Testis (tissue), 2 donors: Measurements from ENCODE around the gene PFKFB3.

Experiments used
- POLR2A ChIP-seq: fragments of 450-650 bp; IDR thresholded peaks from one replicate; pipeline ENCODE4 v1.6.1; 2017; ENCODE audit warnings: antibody characterized with exemption, mild to moderate bottlenecking, moderate library complexity
- TF ChIP-seq, protein P1 (sequence below), 3 experiments: fragments of 450-650 bp in 2 of 3; fragments of 200-600 bp in 1 of 3; sonication (generic) in 1 of 3; IDR thresholded peaks; one replicate each; pipeline ENCODE4 v1.5.1; 2016 to 2019; ENCODE audit warnings: antibody characterized with exemption in 3 of 3, mild to moderate bottlenecking in 2 of 3, moderate library complexity in 1 of 3

DNA sequence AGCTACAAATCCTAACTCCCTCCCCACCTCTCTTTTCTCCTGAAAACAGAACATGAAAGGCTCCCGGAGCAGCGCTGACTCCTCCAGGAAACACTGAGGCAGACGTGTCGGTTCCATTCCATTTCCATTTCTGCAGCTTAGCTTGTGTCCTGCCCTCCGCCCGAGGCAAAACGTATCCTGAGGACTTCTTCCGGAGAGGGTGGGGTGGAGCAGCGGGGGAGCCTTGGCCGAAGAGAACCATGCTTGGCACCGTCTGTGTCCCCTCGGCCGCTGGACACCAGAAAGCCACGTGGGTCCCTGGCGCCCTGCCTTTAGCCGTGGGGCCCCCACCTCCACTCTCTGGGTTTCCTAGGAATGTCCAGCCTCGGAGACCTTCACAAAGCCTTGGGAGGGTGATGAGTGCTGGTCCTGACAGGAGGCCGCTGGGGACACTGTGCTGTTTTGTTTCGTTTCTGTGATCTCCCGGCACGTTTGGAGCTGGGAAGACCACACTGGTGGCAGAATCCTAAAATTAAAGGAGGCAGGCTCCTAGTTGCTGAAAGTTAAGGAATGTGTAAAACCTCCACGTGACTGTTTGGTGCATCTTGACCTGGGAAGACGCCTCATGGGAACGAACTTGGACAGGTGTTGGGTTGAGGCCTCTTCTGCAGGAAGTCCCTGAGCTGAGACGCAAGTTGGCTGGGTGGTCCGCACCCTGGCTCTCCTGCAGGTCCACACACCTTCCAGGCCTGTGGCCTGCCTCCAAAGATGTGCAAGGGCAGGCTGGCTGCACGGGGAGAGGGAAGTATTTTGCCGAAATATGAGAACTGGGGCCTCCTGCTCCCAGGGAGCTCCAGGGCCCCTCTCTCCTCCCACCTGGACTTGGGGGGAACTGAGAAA lies 30.4 kb downstream of the PFKFB3 start:
- TF ChIP-seq, protein P1, sequence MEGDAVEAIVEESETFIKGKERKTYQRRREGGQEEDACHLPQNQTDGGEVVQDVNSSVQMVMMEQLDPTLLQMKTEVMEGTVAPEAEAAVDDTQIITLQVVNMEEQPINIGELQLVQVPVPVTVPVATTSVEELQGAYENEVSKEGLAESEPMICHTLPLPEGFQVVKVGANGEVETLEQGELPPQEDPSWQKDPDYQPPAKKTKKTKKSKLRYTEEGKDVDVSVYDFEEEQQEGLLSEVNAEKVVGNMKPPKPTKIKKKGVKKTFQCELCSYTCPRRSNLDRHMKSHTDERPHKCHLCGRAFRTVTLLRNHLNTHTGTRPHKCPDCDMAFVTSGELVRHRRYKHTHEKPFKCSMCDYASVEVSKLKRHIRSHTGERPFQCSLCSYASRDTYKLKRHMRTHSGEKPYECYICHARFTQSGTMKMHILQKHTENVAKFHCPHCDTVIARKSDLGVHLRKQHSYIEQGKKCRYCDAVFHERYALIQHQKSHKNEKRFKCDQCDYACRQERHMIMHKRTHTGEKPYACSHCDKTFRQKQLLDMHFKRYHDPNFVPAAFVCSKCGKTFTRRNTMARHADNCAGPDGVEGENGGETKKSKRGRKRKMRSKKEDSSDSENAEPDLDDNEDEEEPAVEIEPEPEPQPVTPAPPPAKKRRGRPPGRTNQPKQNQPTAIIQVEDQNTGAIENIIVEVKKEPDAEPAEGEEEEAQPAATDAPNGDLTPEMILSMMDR (IDR thresholded peaks at IDR 0.05): no peak
- no peak for TF ChIP-seq POLR2A
